Measurements from ENCODE around the gene OPN1MW. TPM values are rescaled to one million over a fixed set of nuclear protein-coding genes. Genes with fewer than 3 reads are reported as not detected.
"Not testable (repeated sequence)": the region's sequence is repeated elsewhere in the genome, so short reads cannot be mapped to it uniquely, and the experiment has no call there.

The OPN1MW gene
- polyA plus RNA-seq, 1 of the 3 experiments (the other 2 are of a cell fraction), result not detected

GRCh38 chrX:154183794-154184193 lies 1.4 kb downstream of the OPN1MW start:
- H3K27me3 ChIP-seq (ENCODE audit: insufficient read depth); CTCF ChIA-PET; H3K4me1 ChIP-seq (ENCODE audit: control insufficient read depth in 1 of 2, insufficient read depth in 2 of 2, low read depth in 1 of 2, low read length in 1 of 2); H4K20me1 ChIP-seq (ENCODE audit: insufficient read depth); H2AFZ ChIP-seq (ENCODE audit: low read depth); H3K9me2 ChIP-seq; H3K4me2 ChIP-seq; H3K36me3 ChIP-seq (replicated peaks in 1 of 2; ENCODE audit: control insufficient read depth in 1 of 2, insufficient read depth in 2 of 2, low read length in 1 of 2); H3F3A ChIP-seq (replicated peaks; ENCODE audit: insufficient read depth); H3K9ac ChIP-seq; H3K79me2 ChIP-seq (ENCODE audit: insufficient read depth); H3K4me3 ChIP-seq (ENCODE audit: low read depth in 2 of 2, low read length in 1 of 2); H3K9me3 ChIP-seq; DNase-seq; H3K27ac ChIP-seq (ENCODE audit: low read depth in 2 of 2, low read length in 1 of 2); POLR2A ChIA-PET: not testable (repeated sequence)
- no CpG with 5 or more reads among the region's 8 CpGs for WGBS (ENCODE audit: low lambda C conversion rate)

- H3K4me2 ChIP-seq, result not testable (repeated sequence)
Measured at GRCh38 chrX:154192846-154193245, 10.4 kb downstream of the OPN1MW start.

DNA sequence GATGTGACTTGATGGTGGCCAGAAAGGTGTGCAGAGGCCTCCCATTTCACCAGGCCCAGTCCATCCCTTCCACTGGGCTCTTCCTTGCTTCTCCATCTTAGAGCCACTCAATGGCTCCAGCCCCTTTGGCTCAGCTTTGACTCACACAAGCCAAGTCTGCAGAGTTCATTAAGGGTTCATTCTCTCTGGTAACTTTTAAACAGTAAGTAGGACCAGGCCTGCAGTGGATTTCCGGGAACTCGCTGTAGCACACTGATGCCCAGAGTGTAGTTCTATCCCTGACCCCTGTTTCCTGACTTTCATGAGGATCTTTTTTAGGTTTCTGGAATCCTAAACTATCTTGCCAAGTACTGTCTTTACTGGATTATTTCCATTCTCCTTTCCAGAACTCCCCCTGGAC lies 11.9 kb downstream of the OPN1MW start:
- H4K20me1 ChIP-seq (ENCODE audit: insufficient read depth); H3K4me2 ChIP-seq; H3K27ac ChIP-seq (ENCODE audit: low read depth in 2 of 2, low read length in 1 of 2); H3K4me3 ChIP-seq (ENCODE audit: low read depth in 2 of 2, low read length in 1 of 2); H3F3A ChIP-seq (replicated peaks; ENCODE audit: insufficient read depth); H3K27me3 ChIP-seq (ENCODE audit: insufficient read depth); H2AFZ ChIP-seq (ENCODE audit: low read depth); H3K9me2 ChIP-seq; H3K79me2 ChIP-seq (ENCODE audit: insufficient read depth); H3K9me3 ChIP-seq; H3K36me3 ChIP-seq (replicated peaks in 1 of 2; ENCODE audit: control insufficient read depth in 1 of 2, insufficient read depth in 2 of 2, low read length in 1 of 2); CTCF ChIA-PET; H3K4me1 ChIP-seq (ENCODE audit: control insufficient read depth in 1 of 2, insufficient read depth in 2 of 2, low read depth in 1 of 2, low read length in 1 of 2); DNase-seq; H3K9ac ChIP-seq; POLR2A ChIA-PET: not testable (repeated sequence)
- no CpG with 5 or more reads among the region's 2 CpGs for WGBS (ENCODE audit: low lambda C conversion rate)

More at GRCh38 chrX:154192846-154193245, 10.4 kb downstream of the OPN1MW start:
- DNase-seq; H3K27me3 ChIP-seq (ENCODE audit: insufficient read depth); CTCF ChIA-PET; H3K79me2 ChIP-seq (ENCODE audit: insufficient read depth); H2AFZ ChIP-seq (ENCODE audit: low read depth); H3K36me3 ChIP-seq (replicated peaks in 1 of 2; ENCODE audit: control insufficient read depth in 1 of 2, insufficient read depth in 2 of 2, low read length in 1 of 2); H3K4me3 ChIP-seq (ENCODE audit: low read depth in 2 of 2, low read length in 1 of 2); POLR2A ChIA-PET; H3F3A ChIP-seq (replicated peaks; ENCODE audit: insufficient read depth); H3K27ac ChIP-seq (ENCODE audit: low read depth in 2 of 2, low read length in 1 of 2); H3K9ac ChIP-seq; H3K9me2 ChIP-seq; H4K20me1 ChIP-seq (ENCODE audit: insufficient read depth); H3K4me1 ChIP-seq (ENCODE audit: control insufficient read depth in 1 of 2, insufficient read depth in 2 of 2, low read depth in 1 of 2, low read length in 1 of 2); H3K9me3 ChIP-seq: not testable (repeated sequence)
- no CpG with 5 or more reads among the region's 8 CpGs for WGBS (ENCODE audit: low lambda C conversion rate)

GRCh38 chrX:154196466-154196865 lies 14.1 kb downstream of the OPN1MW start:
- POLR2A ChIA-PET; DNase-seq; H3K27ac ChIP-seq (ENCODE audit: low read depth in 2 of 2, low read length in 1 of 2); H3K4me1 ChIP-seq (ENCODE audit: control insufficient read depth in 1 of 2, insufficient read depth in 2 of 2, low read depth in 1 of 2, low read length in 1 of 2); H3F3A ChIP-seq (replicated peaks; ENCODE audit: insufficient read depth); H3K27me3 ChIP-seq (ENCODE audit: insufficient read depth); H3K4me2 ChIP-seq; H3K9ac ChIP-seq; H2AFZ ChIP-seq (ENCODE audit: low read depth); CTCF ChIA-PET; H3K4me3 ChIP-seq (ENCODE audit: low read depth in 2 of 2, low read length in 1 of 2); H3K9me3 ChIP-seq; H3K36me3 ChIP-seq (replicated peaks in 1 of 2; ENCODE audit: control insufficient read depth in 1 of 2, insufficient read depth in 2 of 2, low read length in 1 of 2); H3K79me2 ChIP-seq (ENCODE audit: insufficient read depth); H4K20me1 ChIP-seq (ENCODE audit: insufficient read depth); H3K9me2 ChIP-seq: not testable (repeated sequence)
- no CpG with 5 or more reads among the region's 15 CpGs for WGBS (ENCODE audit: low lambda C conversion rate)

DNA sequence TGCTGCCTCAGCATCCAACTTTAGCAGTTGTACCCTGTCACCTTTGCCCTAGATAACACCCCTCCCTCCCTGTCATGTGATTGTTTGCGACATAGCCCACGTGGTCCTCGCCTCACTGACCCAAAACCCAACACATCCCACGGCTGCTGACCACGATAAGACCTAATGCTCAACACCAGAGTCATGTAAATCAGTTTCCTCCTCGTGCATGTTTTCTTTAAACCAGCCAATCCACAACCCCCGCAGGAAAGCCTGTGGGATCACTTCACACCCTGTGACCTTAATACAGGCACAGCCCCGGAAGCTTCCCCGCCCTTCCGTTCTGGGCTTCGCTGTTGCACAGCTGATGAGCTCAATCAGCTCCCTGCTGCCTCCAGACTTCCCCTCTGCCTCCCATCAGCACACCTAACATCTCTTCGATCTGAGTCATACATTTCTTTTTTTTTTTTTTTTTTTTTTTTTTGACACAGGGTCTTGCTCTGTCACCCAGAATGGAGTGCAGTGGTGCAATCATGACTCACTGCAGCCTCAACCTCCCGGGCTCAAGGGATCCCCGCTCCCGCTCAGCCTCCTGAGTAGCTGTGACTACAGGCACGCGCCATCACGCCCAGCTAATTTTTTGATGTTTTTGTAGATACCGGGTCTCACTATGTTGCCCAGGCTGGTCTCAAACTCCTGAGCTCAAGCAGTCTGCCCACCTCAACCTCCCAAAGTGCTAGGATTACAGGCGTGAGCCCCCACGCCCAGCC lies 27.4 kb downstream of the OPN1MW start:
- H3K4me3 ChIP-seq (ENCODE audit: low read depth in 2 of 2, low read length in 1 of 2); H3K9me3 ChIP-seq; CTCF ChIA-PET; POLR2A ChIA-PET; H3K79me2 ChIP-seq (ENCODE audit: insufficient read depth); H3K4me2 ChIP-seq; H3K9ac ChIP-seq; H3K4me1 ChIP-seq (ENCODE audit: control insufficient read depth in 1 of 2, insufficient read depth in 2 of 2, low read depth in 1 of 2, low read length in 1 of 2); H3F3A ChIP-seq (replicated peaks; ENCODE audit: insufficient read depth); H3K27ac ChIP-seq (ENCODE audit: low read depth in 2 of 2, low read length in 1 of 2); H4K20me1 ChIP-seq (ENCODE audit: insufficient read depth); H3K27me3 ChIP-seq (ENCODE audit: insufficient read depth); H2AFZ ChIP-seq (ENCODE audit: low read depth); H3K9me2 ChIP-seq; DNase-seq; H3K36me3 ChIP-seq (replicated peaks in 1 of 2; ENCODE audit: control insufficient read depth in 1 of 2, insufficient read depth in 2 of 2, low read length in 1 of 2): not testable (repeated sequence)
- 22% methylated on average over 3 of the region's 21 CpGs for WGBS (ENCODE audit: low lambda C conversion rate)

DNA sequence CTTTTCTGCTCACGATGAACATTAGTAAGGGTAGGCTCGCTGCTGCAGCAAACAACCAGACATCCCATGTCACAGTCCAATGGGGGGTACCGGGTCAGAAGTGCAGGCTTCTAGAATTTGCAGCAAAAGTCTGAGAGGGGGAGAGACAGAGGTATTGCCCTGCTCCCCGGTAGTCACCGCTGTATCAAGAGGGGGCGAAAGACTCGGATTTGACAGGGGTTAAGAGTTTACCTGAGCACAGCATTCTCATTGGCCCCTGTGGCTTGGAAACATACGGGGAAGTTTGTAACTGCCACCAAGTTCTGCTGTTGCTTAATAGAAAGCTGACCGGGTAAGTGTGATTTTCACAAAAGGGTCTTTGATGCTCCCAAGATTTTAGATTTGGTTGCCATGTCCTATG lies 28.7 kb downstream of the OPN1MW start:
- H2AFZ ChIP-seq (ENCODE audit: low read depth); CTCF ChIA-PET: not testable (repeated sequence)

More for the DNA sequence above, 28.7 kb downstream of the OPN1MW start:
- H3K9me3 ChIP-seq; H3K9ac ChIP-seq; H3K79me2 ChIP-seq (ENCODE audit: insufficient read depth); POLR2A ChIA-PET; H3K36me3 ChIP-seq (replicated peaks in 1 of 2; ENCODE audit: control insufficient read depth in 1 of 2, insufficient read depth in 2 of 2, low read length in 1 of 2); H4K20me1 ChIP-seq (ENCODE audit: insufficient read depth); H3K4me1 ChIP-seq (ENCODE audit: control insufficient read depth in 1 of 2, insufficient read depth in 2 of 2, low read depth in 1 of 2, low read length in 1 of 2); H3F3A ChIP-seq (replicated peaks; ENCODE audit: insufficient read depth); H3K27ac ChIP-seq (ENCODE audit: low read depth in 2 of 2, low read length in 1 of 2); H3K27me3 ChIP-seq (ENCODE audit: insufficient read depth); H3K9me2 ChIP-seq; DNase-seq; H3K4me3 ChIP-seq (ENCODE audit: low read depth in 2 of 2, low read length in 1 of 2); H3K4me2 ChIP-seq: not testable (repeated sequence)
- 62% methylated on average over 6 of the region's 9 CpGs for WGBS (ENCODE audit: low lambda C conversion rate)

All from SK-N-SH (cell line).